ENCODE data around the gene TBC1D22A. TPM values are rescaled to one million over a fixed set of nuclear protein-coding genes. Genes with fewer than 3 reads are reported as not detected.
"Not testable (repeated sequence)": the region's sequence is repeated elsewhere in the genome, so short reads cannot be mapped to it uniquely, and the experiment has no call there.

Gene TBC1D22A
- total and polyA plus RNA-seq, 2 donors: 11.8 to 25.7 TPM

- Histone ChIP-seq H3K27ac (ENCODE audit: low read depth in 1 of 2, low read length in 1 of 2) (no peak overlapping the region), H3K4me1 (ENCODE audit: control insufficient read depth in 2 of 2, insufficient read depth in 2 of 2, low read length in 2 of 2) (peaks cover 0 to 15% of the 10 kb centered on the region in 2 donors), H3K9me3 (ENCODE audit: control insufficient read depth in 2 of 2, insufficient read depth in 1 of 2, low read length in 1 of 2) (no peaks in the 10 kb centered on the region), H3K27me3 (ENCODE audit: control insufficient read depth in 2 of 2, insufficient read depth in 1 of 2, low read length in 1 of 2) (no peaks in the 10 kb centered on the region), H3K36me3 (ENCODE audit: control insufficient read depth in 2 of 2, insufficient read depth in 2 of 2, low read length in 1 of 2) (peaks cover 13 to 25% of the 10 kb centered on the region in 2 donors), H3K4me3 (ENCODE audit: low read length in 2 of 2) (no peak overlapping the region)
- DNase-seq (ENCODE audit: low read depth in 6 of 9, low spot score in 9 of 9): no peak
- WGBS: 94% methylated on average over 20 of the region's 20 CpGs
Observed at GRCh38 chr22:46974077-46974476, 211.6 kb downstream of the TBC1D22A start.

- 98% methylated on average over 24 of the region's 24 CpGs for WGBS
- Histone ChIP-seq H3K36me3 (ENCODE audit: control insufficient read depth in 2 of 2, insufficient read depth in 2 of 2, low read length in 1 of 2) (peaks cover 20 to 25% of the 10 kb centered on the region in 2 donors), H3K4me1 (ENCODE audit: control insufficient read depth in 2 of 2, insufficient read depth in 2 of 2, low read length in 2 of 2) (peaks cover 0 to 12% of the 10 kb centered on the region in 2 donors), H3K4me3 (ENCODE audit: low read length in 2 of 2) (no peak overlapping the region), H3K27ac (ENCODE audit: low read depth in 1 of 2, low read length in 1 of 2) (no peak overlapping the region), H3K9me3 (ENCODE audit: control insufficient read depth in 2 of 2, insufficient read depth in 1 of 2, low read length in 1 of 2) (no peaks in the 10 kb centered on the region), H3K27me3 (ENCODE audit: control insufficient read depth in 2 of 2, insufficient read depth in 1 of 2, low read length in 1 of 2) (no peaks in the 10 kb centered on the region)
- DNase-seq (ENCODE audit: low read depth in 6 of 9, low spot score in 9 of 9): no peak
Observed at GRCh38 chr22:46974631-46975585, 212.5 kb downstream of the TBC1D22A start.

GRCh38 chr22:46976143-46976542 is 213.7 kb downstream of the TBC1D22A start:
- Histone ChIP-seq H3K9me3 (ENCODE audit: control insufficient read depth in 2 of 2, insufficient read depth in 1 of 2, low read length in 1 of 2) (no peaks in the 10 kb centered on the region), H3K4me1 (ENCODE audit: control insufficient read depth in 2 of 2, insufficient read depth in 2 of 2, low read length in 2 of 2) (peaks cover 0 to 9% of the 10 kb centered on the region in 2 donors), H3K27me3 (ENCODE audit: control insufficient read depth in 2 of 2, insufficient read depth in 1 of 2, low read length in 1 of 2) (no peaks in the 10 kb centered on the region), H3K4me3 (ENCODE audit: low read length in 2 of 2) (no peak overlapping the region), H3K27ac (ENCODE audit: low read depth in 1 of 2, low read length in 1 of 2) (no peak overlapping the region), H3K36me3 (ENCODE audit: control insufficient read depth in 2 of 2, insufficient read depth in 2 of 2, low read length in 1 of 2) (peaks cover 20 to 25% of the 10 kb centered on the region in 2 donors)
- DNase-seq (ENCODE audit: low read depth in 6 of 9, low spot score in 9 of 9): no peak
- whole genome bisulfite sequencing: 95% methylated on average over 13 of the region's 13 CpGs

- Histone ChIP-seq H3K4me1 (ENCODE audit: control insufficient read depth in 2 of 2, insufficient read depth in 2 of 2, low read length in 2 of 2) (peaks cover 0 to 6% of the 10 kb centered on the region in 2 donors), H3K27me3 (ENCODE audit: control insufficient read depth in 2 of 2, insufficient read depth in 1 of 2, low read length in 1 of 2) (no peaks in the 10 kb centered on the region), H3K9me3 (ENCODE audit: control insufficient read depth in 2 of 2, insufficient read depth in 1 of 2, low read length in 1 of 2) (no peaks in the 10 kb centered on the region), H3K4me3 (ENCODE audit: low read length in 2 of 2) (no peak overlapping the region), H3K36me3 (ENCODE audit: control insufficient read depth in 2 of 2, insufficient read depth in 2 of 2, low read length in 1 of 2) (peaks cover 20 to 25% of the 10 kb centered on the region in 2 donors), H3K27ac (ENCODE audit: low read depth in 1 of 2, low read length in 1 of 2) (no peak overlapping the region)
- DNase-seq (ENCODE audit: low read depth in 6 of 9, low spot score in 9 of 9): no peak
- WGBS: 98% methylated on average over 10 of the region's 10 CpGs
Observed at GRCh38 chr22:46976598-46976997, 214.1 kb downstream of the TBC1D22A start.

GRCh38 chr22:46977656-46978343 is 215.3 kb downstream of the TBC1D22A start:
- no peaks in the 10 kb centered on the region for H3K4me1 ChIP-seq (ENCODE audit: control insufficient read depth in 2 of 2, insufficient read depth in 2 of 2, low read length in 2 of 2)
- no peak overlapping the region for H3K4me3 ChIP-seq (ENCODE audit: low read length in 2 of 2)
- H3K27me3 ChIP-seq (ENCODE audit: control insufficient read depth in 2 of 2, insufficient read depth in 1 of 2, low read length in 1 of 2): no peaks in the 10 kb centered on the region
- WGBS: 98% methylated on average over 14 of the region's 14 CpGs
- no peak for DNase-seq (ENCODE audit: low read depth in 6 of 9, low spot score in 9 of 9)
- peaks cover 20 to 25% of the 10 kb centered on the region in 2 donors for H3K36me3 ChIP-seq (ENCODE audit: control insufficient read depth in 2 of 2, insufficient read depth in 2 of 2, low read length in 1 of 2)
- no peak overlapping the region for H3K27ac ChIP-seq (ENCODE audit: low read depth in 1 of 2, low read length in 1 of 2)
- H3K9me3 ChIP-seq (ENCODE audit: control insufficient read depth in 2 of 2, insufficient read depth in 1 of 2, low read length in 1 of 2): no peaks in the 10 kb centered on the region

GRCh38 chr22:46978668-46979067 is 216.2 kb downstream of the TBC1D22A start:
- H3K36me3 ChIP-seq (ENCODE audit: control insufficient read depth in 2 of 2, insufficient read depth in 2 of 2, low read length in 1 of 2): peaks cover 20 to 25% of the 10 kb centered on the region in 2 donors
- not testable (repeated sequence) for DNase-seq (ENCODE audit: low read depth in 6 of 9, low spot score in 9 of 9); H3K27me3 ChIP-seq (ENCODE audit: control insufficient read depth in 2 of 2, insufficient read depth in 1 of 2, low read length in 1 of 2)

GRCh38 chr22:46979506-46979905 is 217.1 kb downstream of the TBC1D22A start:
- H3K27me3 ChIP-seq (ENCODE audit: control insufficient read depth in 2 of 2, insufficient read depth in 1 of 2, low read length in 1 of 2): no peaks in the 10 kb centered on the region
- DNase-seq (ENCODE audit: low read depth in 6 of 9, low spot score in 9 of 9): no peak
- H3K9me3 ChIP-seq (ENCODE audit: control insufficient read depth in 2 of 2, insufficient read depth in 1 of 2, low read length in 1 of 2): no peaks in the 10 kb centered on the region
- H3K4me3 ChIP-seq (ENCODE audit: low read length in 2 of 2): no peak overlapping the region
- peaks cover 18 to 19% of the 10 kb centered on the region in 2 donors for H3K36me3 ChIP-seq (ENCODE audit: control insufficient read depth in 2 of 2, insufficient read depth in 2 of 2, low read length in 1 of 2)
- H3K27ac ChIP-seq (ENCODE audit: low read depth in 1 of 2, low read length in 1 of 2): no peak overlapping the region
- H3K4me1 ChIP-seq (ENCODE audit: control insufficient read depth in 2 of 2, insufficient read depth in 2 of 2, low read length in 2 of 2): no peaks in the 10 kb centered on the region
- WGBS: 99% methylated on average over 12 of the region's 12 CpGs

More at GRCh38 chr22:46978668-46979067, 216.2 kb downstream of the TBC1D22A start:
- not testable (repeated sequence) for H3K4me1 ChIP-seq (ENCODE audit: control insufficient read depth in 2 of 2, insufficient read depth in 2 of 2, low read length in 2 of 2); H3K4me3 ChIP-seq (ENCODE audit: low read length in 2 of 2); H3K27ac ChIP-seq (ENCODE audit: low read depth in 1 of 2, low read length in 1 of 2); H3K9me3 ChIP-seq (ENCODE audit: control insufficient read depth in 2 of 2, insufficient read depth in 1 of 2, low read length in 1 of 2)
- WGBS: 99% methylated on average over 12 of the region's 12 CpGs

- Histone ChIP-seq H3K36me3 (ENCODE audit: control insufficient read depth in 2 of 2, insufficient read depth in 2 of 2, low read length in 1 of 2) (peaks cover 10% of the 10 kb centered on the region in 2 donors), H3K27me3 (ENCODE audit: control insufficient read depth in 2 of 2, insufficient read depth in 1 of 2, low read length in 1 of 2) (no peaks in the 10 kb centered on the region), H3K4me1 (ENCODE audit: control insufficient read depth in 2 of 2, insufficient read depth in 2 of 2, low read length in 2 of 2) (no peaks in the 10 kb centered on the region), H3K27ac (ENCODE audit: low read depth in 1 of 2, low read length in 1 of 2) (no peak overlapping the region), H3K4me3 (ENCODE audit: low read length in 2 of 2) (no peak overlapping the region), H3K9me3 (ENCODE audit: control insufficient read depth in 2 of 2, insufficient read depth in 1 of 2, low read length in 1 of 2) (no peaks in the 10 kb centered on the region)
- WGBS: 98% methylated on average over 3 of the region's 3 CpGs
- DNase-seq (ENCODE audit: low read depth in 6 of 9, low spot score in 9 of 9): no peak
Observed at GRCh38 chr22:46980392-46980791, 217.9 kb downstream of the TBC1D22A start.

- H3K27ac ChIP-seq (ENCODE audit: low read depth in 1 of 2, low read length in 1 of 2): no peak overlapping the region
- no peaks in the 10 kb centered on the region for H3K4me1 ChIP-seq (ENCODE audit: control insufficient read depth in 2 of 2, insufficient read depth in 2 of 2, low read length in 2 of 2)
- H3K4me3 ChIP-seq (ENCODE audit: low read length in 2 of 2): no peak overlapping the region
- DNase-seq (ENCODE audit: low read depth in 6 of 9, low spot score in 9 of 9): no peak
- WGBS: 98% methylated on average over 14 of the region's 14 CpGs
- no peaks in the 10 kb centered on the region for H3K27me3 ChIP-seq (ENCODE audit: control insufficient read depth in 2 of 2, insufficient read depth in 1 of 2, low read length in 1 of 2)
- peaks cover 4 to 6% of the 10 kb centered on the region in 2 donors for H3K36me3 ChIP-seq (ENCODE audit: control insufficient read depth in 2 of 2, insufficient read depth in 2 of 2, low read length in 1 of 2)
- no peaks in the 10 kb centered on the region for H3K9me3 ChIP-seq (ENCODE audit: control insufficient read depth in 2 of 2, insufficient read depth in 1 of 2, low read length in 1 of 2)
Observed at GRCh38 chr22:46982635-46983034, 220.2 kb downstream of the TBC1D22A start.
